MCF 10A (cell line): ENCODE results near the gene C1orf174. TPM values are rescaled to one million over a fixed set of nuclear protein-coding genes. Genes with fewer than 3 reads are reported as not detected.

ENCODE experiments used
- BruUV-seq: library from RNA; stranded (reverse); fragments of 400-500 nt; replicated peaks from 2 replicates; lab custom pipeline; 2021; lab: Mats Ljungman, UMichigan
- CTCF ChIA-PET: fragments of 300-600 bp; sonication (Branson Sonifier 250); formaldehyde crosslinking; extraction: SDS; loops from one replicate; lab custom pipeline; 2021; ENCODE audit warnings: antibody characterized with exemption, inconsistent platforms; lab: Yijun Ruan, JAX
- POLR2A ChIA-PET: fragments of 300-600, 350-650 bp; sonication (Branson Sonifier 250); formaldehyde crosslinking; extraction: SDS; loops from one replicate; lab custom pipeline; 2020; ENCODE audit warnings: antibody characterized with exemption, inconsistent platforms; lab: Yijun Ruan, JAX
- DNase-seq: peaks from one replicate; pipeline ENCODE4 v3.0.0-alpha.2; 2018; ENCODE audit not compliant: unreplicated experiment
- H3K27ac Mint-ChIP-seq: one replicate; pipeline ENCODE4 v1.8.0; 2022; ENCODE audit warnings: mild to moderate bottlenecking, low read depth, mixed read lengths; ENCODE audit not compliant: unreplicated experiment
- H3K27me3 Mint-ChIP-seq: one replicate; pipeline ENCODE4 v1.8.0; 2022; ENCODE audit warnings: mixed read lengths; ENCODE audit not compliant: insufficient read depth, unreplicated experiment
- H3K36me3 Mint-ChIP-seq: one replicate; pipeline ENCODE4 v1.8.0; 2022; ENCODE audit warnings: mild to moderate bottlenecking, moderate library complexity, mixed read lengths; ENCODE audit not compliant: insufficient read depth, unreplicated experiment
- H3K4me1 Mint-ChIP-seq: one replicate; pipeline ENCODE4 v1.8.0; 2022; ENCODE audit warnings: mixed read lengths; ENCODE audit not compliant: insufficient read depth, unreplicated experiment
- H3K4me3 Mint-ChIP-seq: one replicate; pipeline ENCODE4 v1.8.0; 2022; ENCODE audit warnings: mild to moderate bottlenecking, moderate library complexity, mixed read lengths; ENCODE audit not compliant: unreplicated experiment
- H3K9me3 Mint-ChIP-seq: one replicate; pipeline ENCODE4 v1.8.0; 2022; ENCODE audit warnings: mixed read lengths; ENCODE audit not compliant: unreplicated experiment
- intact Hi-C: fragments of 100-400 bp; cut with micrococcal nuclease; formaldehyde crosslinking; loops from 2 replicates; pipeline ENCODE4 v1.14.1; 2022
- total RNA-seq: library from RNA; stranded (reverse); gene quantifications from 2 replicates; pipeline ENCODE4 v1.2.3, GENCODE V29; 2022
- TF ChIP-seq, protein P1 (sequence below): fragments of 200-600 bp; IDR thresholded peaks from one replicate; pipeline ENCODE4 v1.8.0; 2022; ENCODE audit warnings: antibody characterized with exemption, mild to moderate bottlenecking; ENCODE audit not compliant: unreplicated experiment

C1orf174 gene
- total RNA-seq, 1 experiment from 2014 or later = 24.4 TPM

DNA sequence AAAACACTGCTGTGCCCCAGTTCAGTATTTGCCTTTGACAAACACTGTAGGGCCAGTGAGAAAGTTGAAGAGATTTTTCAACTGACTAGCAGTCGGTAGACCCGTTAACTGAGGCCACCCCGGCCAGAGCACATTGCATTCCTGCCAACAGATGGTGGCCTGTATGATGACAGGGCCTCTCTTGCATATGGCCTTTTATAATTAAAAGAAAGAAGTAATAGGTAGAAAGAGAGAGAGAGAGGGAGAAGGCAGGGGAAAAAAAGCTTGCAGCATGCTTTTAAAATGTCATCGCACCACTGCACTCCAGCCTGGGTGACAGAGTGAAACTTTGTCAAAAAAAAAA is 4.7 kb upstream of the C1orf174 start:
- H3K36me3 Mint-ChIP-seq = peaks cover 5% of the 10 kb centered on the region
- ChIA-PET POLR2A (no interaction called here), CTCF (no interaction called here)
- DNase-seq = no peak
- H3K4me3 Mint-ChIP-seq = no peak overlapping the region
- H3K4me1 Mint-ChIP-seq = peaks cover 5% of the 10 kb centered on the region
- BruUV-seq = no TSS peak
- H3K9me3 Mint-ChIP-seq = no peaks in the 10 kb centered on the region
- no peak overlapping the region for H3K27ac Mint-ChIP-seq
- TF ChIP-seq, protein P1, sequence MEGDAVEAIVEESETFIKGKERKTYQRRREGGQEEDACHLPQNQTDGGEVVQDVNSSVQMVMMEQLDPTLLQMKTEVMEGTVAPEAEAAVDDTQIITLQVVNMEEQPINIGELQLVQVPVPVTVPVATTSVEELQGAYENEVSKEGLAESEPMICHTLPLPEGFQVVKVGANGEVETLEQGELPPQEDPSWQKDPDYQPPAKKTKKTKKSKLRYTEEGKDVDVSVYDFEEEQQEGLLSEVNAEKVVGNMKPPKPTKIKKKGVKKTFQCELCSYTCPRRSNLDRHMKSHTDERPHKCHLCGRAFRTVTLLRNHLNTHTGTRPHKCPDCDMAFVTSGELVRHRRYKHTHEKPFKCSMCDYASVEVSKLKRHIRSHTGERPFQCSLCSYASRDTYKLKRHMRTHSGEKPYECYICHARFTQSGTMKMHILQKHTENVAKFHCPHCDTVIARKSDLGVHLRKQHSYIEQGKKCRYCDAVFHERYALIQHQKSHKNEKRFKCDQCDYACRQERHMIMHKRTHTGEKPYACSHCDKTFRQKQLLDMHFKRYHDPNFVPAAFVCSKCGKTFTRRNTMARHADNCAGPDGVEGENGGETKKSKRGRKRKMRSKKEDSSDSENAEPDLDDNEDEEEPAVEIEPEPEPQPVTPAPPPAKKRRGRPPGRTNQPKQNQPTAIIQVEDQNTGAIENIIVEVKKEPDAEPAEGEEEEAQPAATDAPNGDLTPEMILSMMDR = no peak
- intact Hi-C loops = no loop called here
- no peaks in the 10 kb centered on the region for H3K27me3 Mint-ChIP-seq

DNA sequence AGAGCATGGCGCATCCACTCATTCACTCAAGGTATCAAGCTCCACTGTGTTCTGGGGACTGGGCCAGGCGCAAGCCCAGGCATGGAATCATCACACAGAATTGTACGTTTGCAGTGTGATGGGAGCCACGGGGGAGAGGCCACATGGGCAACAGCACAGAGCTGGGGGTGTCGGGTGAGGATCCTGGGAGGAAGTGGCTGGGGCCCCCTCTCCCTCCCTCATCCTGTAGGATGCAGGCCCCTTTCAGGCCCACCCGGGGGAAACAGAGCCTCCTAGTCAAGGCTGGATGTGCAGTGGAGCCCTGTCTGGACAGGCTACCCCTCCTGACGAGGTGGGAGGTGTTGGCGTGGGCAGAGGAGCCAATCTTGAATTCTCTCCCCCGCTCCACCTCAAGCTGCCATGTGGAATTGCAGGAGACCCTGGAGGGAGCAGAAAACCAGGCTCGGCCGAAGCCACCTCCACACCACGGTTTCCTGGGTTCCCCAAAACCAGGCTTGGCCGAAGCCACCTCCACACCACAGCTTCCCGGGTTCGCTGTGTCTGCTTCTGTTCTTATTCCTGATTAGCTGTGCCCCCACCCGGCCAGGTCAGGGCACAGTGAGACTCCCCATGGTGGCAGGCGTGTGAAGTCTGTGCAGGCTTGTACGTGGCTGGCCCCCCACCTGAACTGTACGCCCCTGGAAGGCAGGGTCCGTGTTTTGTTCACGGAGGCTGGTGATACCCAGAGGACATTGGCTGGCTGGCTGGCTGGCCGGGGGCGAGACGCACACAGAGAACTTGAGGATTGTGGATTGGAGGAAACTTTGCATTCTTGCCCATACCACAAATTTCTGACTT is 4.2 kb upstream of the C1orf174 start:
- POLR2A ChIA-PET = interaction anchor here (0.5 kb wide), 1 partner anchor 1766 kb away, joined by 3 read pairs; no protein-coding TSS in a partner anchor
- BruUV-seq = no TSS peak

DNA sequence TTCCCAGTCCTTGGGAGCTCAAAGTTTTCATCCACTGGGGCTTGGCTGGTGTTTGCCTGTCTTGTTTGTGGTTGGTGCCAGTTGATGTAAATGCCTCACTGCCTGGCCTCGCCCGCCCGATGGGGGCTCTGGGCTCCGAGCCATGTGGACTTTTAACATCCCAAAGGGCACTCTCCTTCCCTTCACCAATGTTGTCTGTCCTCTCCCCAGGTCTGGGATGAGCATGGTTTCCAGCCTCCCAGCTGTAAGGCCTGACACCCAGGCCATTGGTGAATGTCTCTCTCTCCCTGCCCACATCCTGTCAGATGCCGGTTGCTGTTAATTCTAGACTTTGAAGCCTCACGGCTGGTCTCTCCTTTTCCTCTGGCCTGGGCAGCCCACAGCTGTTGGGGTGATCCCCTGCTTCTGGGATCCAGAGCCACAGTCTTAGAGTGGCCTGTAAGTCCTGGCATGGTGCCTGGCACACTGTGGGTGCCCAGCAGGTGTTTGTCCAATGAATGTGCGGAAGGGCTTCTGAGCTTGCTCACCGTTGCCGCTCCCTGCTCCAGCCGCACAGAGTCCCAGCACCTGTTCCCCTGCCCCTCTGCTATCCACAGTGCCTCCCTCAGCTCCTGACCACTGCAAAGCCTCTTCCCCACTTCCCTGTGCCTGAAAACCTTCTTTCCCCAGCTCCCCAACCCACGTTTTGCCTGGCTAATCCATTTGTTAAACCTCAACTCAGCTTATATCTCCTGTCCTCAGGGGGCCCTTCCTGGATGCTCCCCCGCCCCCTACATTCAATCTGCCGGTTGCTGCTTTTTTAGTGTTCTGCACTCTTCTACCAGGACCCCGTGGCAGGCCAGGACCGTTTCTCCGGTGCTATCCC is 3.3 kb upstream of the C1orf174 start:
- Mint-ChIP-seq H3K27ac (no peak overlapping the region), H3K9me3 (no peaks in the 10 kb centered on the region), H3K4me1 (peaks cover 3% of the 10 kb centered on the region), H3K27me3 (no peaks in the 10 kb centered on the region), H3K4me3 (no peak overlapping the region), H3K36me3 (peaks cover 5% of the 10 kb centered on the region)
- DNase-seq = no peak
- CTCF ChIA-PET = interaction anchor here (0.9 to 1.8 kb wide), 2 partner anchors 8 to 923 kb away, joined by 4 to 6 read pairs; no protein-coding TSS in a partner anchor
- no TSS peak for BruUV-seq
- POLR2A ChIA-PET = no interaction called here
- TF ChIP-seq, protein P1 = no peak
- intact Hi-C loops = no loop called here

More for the DNA sequence above, 4.2 kb upstream of the C1orf174 start:
- H3K4me1 Mint-ChIP-seq = peaks cover 5% of the 10 kb centered on the region
- no peaks in the 10 kb centered on the region for H3K9me3 Mint-ChIP-seq
- CTCF ChIA-PET = interaction anchor here (0.6 to 0.9 kb wide), 2 partner anchors 923 to 1842 kb away, joined by 4 read pairs; no protein-coding TSS in a partner anchor
- H3K36me3 Mint-ChIP-seq = peaks cover 5% of the 10 kb centered on the region
- TF ChIP-seq, protein P1 = no peak
- no peak overlapping the region for H3K4me3 Mint-ChIP-seq
- intact Hi-C loops = no loop called here
- no peak overlapping the region for H3K27ac Mint-ChIP-seq
- DNase-seq = no peak
- no peaks in the 10 kb centered on the region for H3K27me3 Mint-ChIP-seq

DNA sequence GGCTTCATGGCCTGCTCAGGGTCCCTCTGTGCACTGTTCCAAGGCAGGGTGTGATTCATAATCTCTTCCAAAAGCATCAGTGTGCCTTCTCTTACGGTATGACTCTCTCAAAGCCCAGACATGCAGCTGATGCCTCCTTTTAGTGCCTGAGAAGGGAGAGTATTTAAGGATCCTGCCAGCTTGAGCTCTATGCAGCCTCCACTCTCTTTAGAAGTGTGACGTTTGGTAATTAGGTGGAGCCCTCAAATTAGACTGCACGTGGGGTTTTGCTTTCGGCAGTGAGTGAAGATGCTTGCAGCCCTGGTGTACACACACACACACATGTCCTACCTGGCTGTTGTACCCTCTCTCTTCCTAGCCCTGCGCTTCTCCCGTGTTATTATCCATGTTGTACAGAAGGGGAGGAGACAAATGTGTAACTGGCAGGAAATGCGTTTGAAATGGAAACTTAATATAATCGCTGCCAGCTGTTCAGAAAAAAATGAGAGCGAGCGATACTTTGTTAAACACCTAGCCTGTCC is 2.6 kb upstream of the C1orf174 start:
- H3K36me3 Mint-ChIP-seq = peaks cover 5% of the 10 kb centered on the region
- intact Hi-C loops = no loop called here
- DNase-seq = no peak
- no peak overlapping the region for H3K4me3 Mint-ChIP-seq
- CTCF ChIA-PET = interaction anchor here (1.8 kb wide), 1 partner anchor 8 kb away, joined by 6 read pairs; no protein-coding TSS in a partner anchor
- POLR2A ChIA-PET = no interaction called here
- H3K9me3 Mint-ChIP-seq = peaks cover under 1% of the 10 kb centered on the region
- no peak overlapping the region for H3K27ac Mint-ChIP-seq
- no peaks in the 10 kb centered on the region for H3K4me1 Mint-ChIP-seq
- TF ChIP-seq, protein P1 = no peak
- BruUV-seq = no TSS peak
- no peaks in the 10 kb centered on the region for H3K27me3 Mint-ChIP-seq
